CD4-positive, alpha-beta memory T cell (primary cell): ENCODE results near the gene EML5. TPM values are rescaled to one million over a fixed set of nuclear protein-coding genes. Genes with fewer than 3 reads are reported as not detected.

ENCODE experiments used
- CTCF ChIA-PET: fragments of 350-600 bp; sonication (Branson Sonifier 250); formaldehyde crosslinking; loops from one replicate; lab custom pipeline; 2021; ENCODE audit warnings: inconsistent platforms; ENCODE audit not compliant: partially characterized antibody; lab: Charles Lee
- POLR2A ChIA-PET: fragments of 350-600 bp; sonication (Branson Sonifier 250); formaldehyde crosslinking; loops from one replicate; lab custom pipeline; 2021; ENCODE audit not compliant: partially characterized antibody; lab: Charles Lee
- DNase-seq, 5 donors: peaks; one replicate each; pipeline versions ENCODE4 v3.0.0 to v3.0.0-alpha.2; 2020 to 2022; ENCODE audit warnings: mixed read lengths in 1 of 5
- H3K27ac ChIP-seq: one replicate; pipeline ENCODE4 v1.7.0; 2013; ENCODE audit warnings: low read depth, low read length
- H3K27me3 ChIP-seq: 2 replicates; pipeline ENCODE4 v1.7.0; 2013; ENCODE audit warnings: mild to moderate bottlenecking, low read length, moderate library complexity; ENCODE audit not compliant: insufficient read depth
- H3K36me3 ChIP-seq: 2 replicates; pipeline ENCODE4 v1.7.0; 2013; ENCODE audit warnings: mild to moderate bottlenecking, low read length, moderate library complexity; ENCODE audit not compliant: insufficient read depth
- H3K4me1 ChIP-seq: 2 replicates; pipeline ENCODE4 v1.7.0; 2013; ENCODE audit warnings: mild to moderate bottlenecking, low read length, moderate library complexity; ENCODE audit not compliant: insufficient read depth
- H3K4me3 ChIP-seq, 2 donors: one replicate each; pipeline ENCODE4 v1.7.0; 2013; ENCODE audit warnings: low read length in 2 of 2, mild to moderate bottlenecking in 1 of 2
- H3K9me3 ChIP-seq, 2 donors: one replicate each; pipeline ENCODE4 v1.7.0; 2013; ENCODE audit warnings: low read length in 2 of 2, control low read depth in 1 of 2; ENCODE audit not compliant: control insufficient read depth in 1 of 2
- H3K27ac Mint-ChIP-seq, 7 donors: one replicate each; pipeline ENCODE4 v1.8.0; 2020 to 2021; ENCODE audit warnings: mixed read lengths in 7 of 7, mild to moderate bottlenecking in 6 of 7, inconsistent platforms in 3 of 7, moderate library complexity in 3 of 7
- H3K27me3 Mint-ChIP-seq, 2 donors: one replicate each; pipeline ENCODE4 v1.8.0; 2020 to 2021; ENCODE audit warnings: mixed read lengths in 2 of 2
- H3K36me3 Mint-ChIP-seq, 2 donors: one replicate each; pipeline ENCODE4 v1.8.0; 2020 to 2021; ENCODE audit warnings: mixed read lengths in 2 of 2, inconsistent platforms in 1 of 2, mild to moderate bottlenecking in 1 of 2
- H3K4me1 Mint-ChIP-seq, 4 donors: one replicate each; pipeline ENCODE4 v1.8.0; 2020 to 2021; ENCODE audit warnings: mixed read lengths in 4 of 4, mild to moderate bottlenecking in 1 of 4
- H3K4me3 Mint-ChIP-seq, 8 donors: one replicate each; pipeline ENCODE4 v1.8.0; 2020 to 2021; ENCODE audit warnings: mixed read lengths in 8 of 8, mild to moderate bottlenecking in 7 of 8, moderate library complexity in 6 of 8, inconsistent platforms in 3 of 8
- H3K9me3 Mint-ChIP-seq, 8 donors: one replicate each; pipeline ENCODE4 v1.8.0; 2020 to 2021; ENCODE audit warnings: mixed read lengths in 8 of 8, mild to moderate bottlenecking in 5 of 8, inconsistent platforms in 3 of 8, moderate library complexity in 1 of 8
- intact Hi-C: fragments of 100-400 bp; cut with micrococcal nuclease; formaldehyde crosslinking; loops from one replicate; pipeline ENCODE4 v1.15.1; 2023
- polyA plus RNA-seq, 2 donors: library from polyadenylated mRNA; unstranded; fragments of 300-500 nt; fragmentation: Illumina TruSeq; gene quantifications; one replicate each; pipeline ENCODE4 v1.2.3, GENCODE V29; 2021
- total RNA-seq, 2 experiments: library from RNA; stranded (reverse); gene quantifications; one replicate each; pipeline ENCODE4 v1.2.3, GENCODE V29; 2021

EML5 gene
- total RNA-seq, result 1 to 10 TPM; 5.5 to 5.6 TPM
- under 1 TPM; 0.46 to 0.79 TPM for polyA plus RNA-seq

GRCh38 chr14:88792473-88793258 lies at the start of gene EML5:
Gene EML5, minus strand, starts transcription at chr14:88792953. Its CDS starts 450 bp downstream, at chr14:88792503.
- intact Hi-C loops, result loop anchor here (1.0 to 10.0 kb wide), 4 partner anchors 32 to 1162 kb away; partner anchors contain the start of genes EFCAB11, TDP1, TTC8 and ZC3H14
- ChIA-PET CTCF (interaction anchor here (1.1 to 2.0 kb wide), 2 partner anchors 32 to 126 kb away, joined by 5 to 6 read pairs; partner anchors contain the start of gene TTC8), POLR2A (interaction anchor here (0.6 to 3.7 kb wide), 5 partner anchors 9 to 125 kb away, joined by 3 to 28 read pairs (median 3); partner anchors contain the start of gene TTC8)
- Histone ChIP-seq H3K4me1 (peaks cover 22% of the 10 kb centered on the region), H3K27ac (peak within 1 kb of the TSS; percentile 63), H3K9me3 (no peaks in the 10 kb centered on the region), H3K4me3 (peak within 1 kb of the TSS; percentile 57 to 86), H3K36me3 (no peaks in the 10 kb centered on the region), H3K27me3 (no peaks in the 10 kb centered on the region)
- Mint-ChIP-seq H3K9me3 (no peaks in the 10 kb centered on the region), H3K36me3 (peaks cover 0 to 4% of the 10 kb centered on the region in 2 donors), H3K27ac (peak within 1 kb of the TSS; percentile 77 to 91 (median 87)), H3K27me3 (peaks cover 0 to 2% of the 10 kb centered on the region in 2 donors), H3K4me3 (peak within 1 kb of the TSS; percentile 87 to 93 (median 92)), H3K4me1 (peaks cover 8 to 23% (median 13%) of the 10 kb centered on the region in 4 donors)
- DNase-seq, result peak; percentile 82 to 86 (median 86)

GRCh38 chr14:88842414-88842813 lies 49.7 kb upstream of the EML5 start:
- intact Hi-C loops, result no loop called here
- Histone ChIP-seq H3K36me3 (no peaks in the 10 kb centered on the region), H3K27me3 (no peaks in the 10 kb centered on the region), H3K4me1 (no peaks in the 10 kb centered on the region), H3K4me3 (no peak overlapping the region), H3K27ac (no peak overlapping the region), H3K9me3 (no peaks in the 10 kb centered on the region)
- peaks cover 0 to 3% of the 10 kb centered on the region in 2 donors for H3K36me3 Mint-ChIP-seq
- H3K4me1 Mint-ChIP-seq, result no peaks in the 10 kb centered on the region
- ChIA-PET POLR2A (no interaction called here), CTCF (no interaction called here)
- no peaks in the 10 kb centered on the region for H3K9me3 Mint-ChIP-seq
- H3K27ac Mint-ChIP-seq, result no peak overlapping the region
- H3K4me3 Mint-ChIP-seq, result no peak overlapping the region
- peaks cover 0 to 3% of the 10 kb centered on the region in 2 donors for H3K27me3 Mint-ChIP-seq
- no peak for DNase-seq

DNA sequence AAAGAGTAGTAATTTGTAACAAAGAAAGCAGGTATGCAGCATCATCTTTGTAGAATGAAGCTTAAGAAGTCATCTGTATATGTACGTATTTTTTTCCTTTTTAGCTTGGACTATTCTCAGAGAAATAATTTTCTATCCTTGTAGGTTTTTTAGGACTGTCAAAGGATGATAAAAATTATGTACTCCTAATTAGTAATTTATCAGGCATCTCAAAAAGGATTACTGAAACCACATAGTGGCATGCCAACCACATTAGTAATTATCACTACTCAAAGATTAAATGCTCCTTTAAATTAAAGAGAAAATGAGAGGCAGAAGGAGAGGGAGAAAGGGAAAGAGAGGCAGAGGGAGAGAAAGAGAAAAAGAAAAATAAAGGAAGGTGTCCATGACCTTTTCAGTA lies 49.0 kb upstream of the EML5 start:
- H3K4me3 Mint-ChIP-seq, result no peak overlapping the region
- Histone ChIP-seq H3K4me3 (no peak overlapping the region), H3K27me3 (no peaks in the 10 kb centered on the region), H3K4me1 (no peaks in the 10 kb centered on the region), H3K36me3 (no peaks in the 10 kb centered on the region), H3K9me3 (no peaks in the 10 kb centered on the region), H3K27ac (no peak overlapping the region)
- H3K36me3 Mint-ChIP-seq, result peaks cover 0 to 3% of the 10 kb centered on the region in 2 donors
- no peak overlapping the region for H3K27ac Mint-ChIP-seq
- no peak for DNase-seq
- ChIA-PET POLR2A (no interaction called here), CTCF (no interaction called here)
- no peaks in the 10 kb centered on the region for H3K4me1 Mint-ChIP-seq
- intact Hi-C loops, result no loop called here
- H3K27me3 Mint-ChIP-seq, result peaks cover 0 to 3% of the 10 kb centered on the region in 2 donors
- no peaks in the 10 kb centered on the region for H3K9me3 Mint-ChIP-seq

DNA sequence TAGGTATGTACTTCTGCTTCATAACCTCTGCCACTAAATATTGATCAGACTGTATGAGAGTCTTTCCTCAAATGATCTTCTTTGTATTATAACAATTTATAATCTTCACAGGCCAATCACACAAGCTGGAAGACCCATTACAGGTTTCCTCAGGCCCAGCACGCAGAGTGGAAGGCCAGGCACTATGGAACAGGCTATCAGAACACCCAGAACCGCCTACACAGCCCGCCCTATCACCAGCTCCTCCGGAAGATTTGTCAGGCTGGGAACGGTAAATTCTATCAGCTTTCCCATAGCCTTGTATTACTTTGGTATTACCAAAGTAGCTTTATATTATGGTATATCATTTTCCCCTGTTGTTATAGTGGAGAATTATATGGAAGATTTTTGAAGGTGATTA lies 48.2 kb upstream of the EML5 start:
- H3K4me3 ChIP-seq, result no peak overlapping the region
- Mint-ChIP-seq H3K36me3 (peaks cover 0 to 3% of the 10 kb centered on the region in 2 donors), H3K4me1 (no peaks in the 10 kb centered on the region), H3K9me3 (no peaks in the 10 kb centered on the region), H3K4me3 (no peak overlapping the region), H3K27ac (no peak overlapping the region), H3K27me3 (peaks cover 0 to 3% of the 10 kb centered on the region in 2 donors)
- no peak overlapping the region for H3K27ac ChIP-seq
- no peaks in the 10 kb centered on the region for H3K9me3 ChIP-seq
- ChIA-PET CTCF (interaction anchor here (0.6 kb wide), 1 partner anchor 206 kb away, joined by 3 read pairs; no protein-coding TSS in a partner anchor), POLR2A (no interaction called here)
- no peaks in the 10 kb centered on the region for H3K4me1 ChIP-seq
- H3K36me3 ChIP-seq, result no peaks in the 10 kb centered on the region
- H3K27me3 ChIP-seq, result no peaks in the 10 kb centered on the region
- intact Hi-C loops, result no loop called here
- DNase-seq, result no peak

DNA sequence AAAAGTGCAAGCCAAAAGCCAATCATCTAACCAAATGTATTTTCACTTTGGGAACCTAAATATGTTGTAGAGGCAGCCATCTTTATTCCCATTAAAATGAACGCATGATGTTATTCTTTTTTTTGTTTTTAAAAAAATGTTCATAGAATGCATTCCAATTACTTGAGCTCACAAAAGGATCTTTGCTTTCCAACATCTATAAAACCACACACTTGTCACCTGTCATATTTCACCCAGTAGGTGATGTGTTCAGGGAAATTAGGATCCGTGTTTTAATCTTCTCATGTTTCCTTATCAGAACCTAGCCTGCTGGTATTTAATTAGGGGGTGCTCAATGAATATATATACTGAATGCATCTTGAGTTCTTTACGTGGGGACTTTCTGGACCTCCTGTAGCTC lies 45.3 kb upstream of the EML5 start:
- H3K36me3 ChIP-seq, result no peaks in the 10 kb centered on the region
- intact Hi-C loops, result no loop called here
- Mint-ChIP-seq H3K4me3 (no peak overlapping the region), H3K4me1 (no peaks in the 10 kb centered on the region), H3K9me3 (no peaks in the 10 kb centered on the region), H3K27me3 (peaks cover 0 to 4% of the 10 kb centered on the region in 2 donors), H3K36me3 (no peaks in the 10 kb centered on the region), H3K27ac (no peak overlapping the region)
- DNase-seq, result no peak
- no peaks in the 10 kb centered on the region for H3K9me3 ChIP-seq
- ChIA-PET CTCF (interaction anchor here (1.1 kb wide), 1 partner anchor 33 kb away, joined by 3 read pairs; no protein-coding TSS in a partner anchor), POLR2A (no interaction called here)
- H3K27me3 ChIP-seq, result no peaks in the 10 kb centered on the region
- no peak overlapping the region for H3K27ac ChIP-seq
- no peak overlapping the region for H3K4me3 ChIP-seq
- no peaks in the 10 kb centered on the region for H3K4me1 ChIP-seq

DNA sequence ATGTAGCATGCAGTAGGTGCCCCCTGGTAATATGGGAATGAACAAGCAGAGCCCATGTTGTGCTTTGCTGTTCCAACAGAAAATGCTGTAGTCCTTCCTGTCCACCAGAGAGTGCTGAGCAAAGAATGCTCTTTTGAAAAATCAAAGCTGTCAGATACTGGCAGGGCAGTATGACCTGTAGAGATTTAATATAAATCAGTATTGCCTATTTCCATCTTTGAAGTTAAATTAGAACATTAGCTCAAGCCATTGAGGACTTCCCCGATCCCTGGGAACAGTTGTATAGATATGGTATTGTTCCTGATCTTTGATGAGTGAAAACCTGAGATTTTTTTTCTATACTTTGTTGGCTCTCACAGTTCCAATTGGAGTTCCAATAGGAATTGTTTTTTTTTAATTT lies 44.7 kb upstream of the EML5 start:
- Histone ChIP-seq H3K4me3 (no peak overlapping the region), H3K4me1 (no peaks in the 10 kb centered on the region), H3K36me3 (no peaks in the 10 kb centered on the region), H3K27ac (no peak overlapping the region), H3K27me3 (no peaks in the 10 kb centered on the region), H3K9me3 (no peaks in the 10 kb centered on the region)
- ChIA-PET CTCF (interaction anchor here (1.5 kb wide), 1 partner anchor 10 kb away, joined by 3 read pairs; no protein-coding TSS in a partner anchor), POLR2A (no interaction called here)
- H3K27ac Mint-ChIP-seq, result no peak overlapping the region
- no peaks in the 10 kb centered on the region for H3K9me3 Mint-ChIP-seq
- H3K4me1 Mint-ChIP-seq, result no peaks in the 10 kb centered on the region
- intact Hi-C loops, result no loop called here
- H3K27me3 Mint-ChIP-seq, result peaks cover 0 to 4% of the 10 kb centered on the region in 2 donors
- DNase-seq, result no peak
- H3K36me3 Mint-ChIP-seq, result no peaks in the 10 kb centered on the region
- no peak overlapping the region for H3K4me3 Mint-ChIP-seq

DNA sequence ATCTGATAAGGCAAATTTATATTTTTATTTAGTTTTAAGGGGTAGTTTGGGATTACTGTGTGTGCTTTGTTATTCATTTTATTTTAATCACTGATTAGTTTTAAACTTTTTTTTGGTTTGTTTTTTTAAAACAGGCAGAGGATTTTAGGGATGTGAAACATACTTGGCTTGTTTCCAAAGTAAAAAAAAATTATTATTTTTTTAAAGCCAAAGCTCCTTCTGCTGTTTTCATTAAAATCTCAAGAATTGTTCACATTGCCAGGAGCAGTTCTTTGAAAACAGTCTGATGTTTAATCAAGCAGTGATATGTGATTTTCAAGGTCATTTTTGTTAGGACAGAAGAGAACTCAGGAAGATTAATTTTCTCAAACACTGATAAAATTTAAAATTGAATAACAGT lies 42.9 kb upstream of the EML5 start:
- Histone ChIP-seq H3K9me3 (no peaks in the 10 kb centered on the region), H3K4me1 (no peaks in the 10 kb centered on the region), H3K4me3 (no peak overlapping the region), H3K27ac (no peak overlapping the region), H3K27me3 (no peaks in the 10 kb centered on the region), H3K36me3 (no peaks in the 10 kb centered on the region)
- H3K27me3 Mint-ChIP-seq, result peaks cover 0 to 4% of the 10 kb centered on the region in 2 donors
- H3K27ac Mint-ChIP-seq, result no peak overlapping the region
- H3K9me3 Mint-ChIP-seq, result no peaks in the 10 kb centered on the region
- H3K36me3 Mint-ChIP-seq, result no peaks in the 10 kb centered on the region
- POLR2A ChIA-PET, result no interaction called here
- DNase-seq, result no peak
- no peak overlapping the region for H3K4me3 Mint-ChIP-seq
- CTCF ChIA-PET, result no interaction called here
- no peaks in the 10 kb centered on the region for H3K4me1 Mint-ChIP-seq
- intact Hi-C loops, result no loop called here
